NT2/D1 (cell line): ENCODE data around the gene RICTOR.

Experiments used
- YY1 ChIP-seq: IDR thresholded peaks from 2 replicates; pipeline ENCODE4 v1.6.1; 2011; ENCODE audit not compliant: insufficient read length, insufficient read depth
- ZNF274 ChIP-seq: IDR thresholded peaks from 2 replicates; pipeline ENCODE4 v1.6.1; 2011; ENCODE audit warnings: mild to moderate bottlenecking, low read depth, low read length

- TF ChIP-seq YY1 (no peak), ZNF274 (no peak)
Observed at GRCh38 chr5:39116344-39117170, 42.4 kb upstream of the RICTOR start.
